ENCODE results near the gene MREG.

Gene MREG

DNA sequence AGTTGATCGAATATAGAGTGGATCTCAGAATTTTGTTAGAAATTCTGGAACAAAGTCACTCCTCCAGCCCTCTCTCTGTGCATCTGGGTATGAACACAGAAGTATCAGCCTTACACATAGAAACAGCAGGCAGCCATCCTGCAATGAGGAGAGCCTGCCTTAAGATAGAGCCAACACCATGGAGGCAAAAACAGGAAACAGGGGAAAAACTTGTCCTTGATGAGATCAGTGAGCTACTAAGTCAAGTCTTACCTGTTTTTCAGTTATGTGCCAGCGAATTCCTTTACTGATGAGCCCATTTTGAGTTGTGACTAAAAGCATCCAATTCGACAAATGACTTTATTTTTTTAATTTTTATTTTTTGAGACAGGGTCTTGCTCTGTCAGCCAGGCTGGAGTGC is 26.6 kb upstream of the MREG start:
- Histone ChIP-seq H3K27me3 (ENCODE audit: control insufficient read depth, insufficient read depth, low read length) (no peaks in the 10 kb centered on the region), H3K4me1 (ENCODE audit: control insufficient read depth, insufficient read depth, low read length) (no peaks in the 10 kb centered on the region), H3K9ac (ENCODE audit: low read length) (no peak overlapping the region), H3K36me3 (ENCODE audit: control insufficient read depth, insufficient read depth, low read length) (no peaks in the 10 kb centered on the region), H3K9me3 (ENCODE audit: control insufficient read depth, low read length) (no peaks in the 10 kb centered on the region), H3K4me3 (ENCODE audit: low read length) (no peak overlapping the region)

DNA sequence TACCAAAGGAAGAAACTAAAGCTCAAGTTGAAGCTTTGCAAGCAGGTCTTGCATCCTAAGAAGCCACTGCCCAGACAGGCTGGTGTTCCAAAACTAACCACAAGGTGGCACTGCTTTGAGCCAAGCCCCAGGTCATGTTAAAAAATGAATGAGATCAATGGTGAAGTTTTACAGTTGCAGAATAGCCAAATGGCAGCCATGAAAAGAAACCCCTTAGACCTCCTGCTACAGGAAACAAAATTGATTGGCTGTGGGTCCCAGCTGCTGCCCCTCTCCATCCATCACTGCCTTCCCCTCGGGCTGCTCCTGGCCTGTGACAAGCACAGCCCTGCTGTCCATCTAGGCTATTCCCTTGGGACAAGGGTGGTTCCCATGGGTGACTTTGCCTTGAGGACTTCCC is 20.7 kb upstream of the MREG start:
- Histone ChIP-seq H3K4me1 (ENCODE audit: control insufficient read depth, insufficient read depth, low read length) (no peaks in the 10 kb centered on the region), H3K27me3 (ENCODE audit: control insufficient read depth, insufficient read depth, low read length) (no peaks in the 10 kb centered on the region), H3K4me3 (ENCODE audit: low read length) (no peak overlapping the region), H3K9ac (ENCODE audit: low read length) (no peak overlapping the region), H3K9me3 (ENCODE audit: control insufficient read depth, low read length) (no peaks in the 10 kb centered on the region), H3K36me3 (ENCODE audit: control insufficient read depth, insufficient read depth, low read length) (no peaks in the 10 kb centered on the region)

GRCh38 chr2:216033403-216033802 is 20.1 kb upstream of the MREG start:
- no peaks in the 10 kb centered on the region for H3K27me3 ChIP-seq (ENCODE audit: control insufficient read depth, insufficient read depth, low read length)
- H3K9ac ChIP-seq (ENCODE audit: low read length): no peak overlapping the region
- no peaks in the 10 kb centered on the region for H3K9me3 ChIP-seq (ENCODE audit: control insufficient read depth, low read length)
- no peaks in the 10 kb centered on the region for H3K36me3 ChIP-seq (ENCODE audit: control insufficient read depth, insufficient read depth, low read length)
- no peaks in the 10 kb centered on the region for H3K4me1 ChIP-seq (ENCODE audit: control insufficient read depth, insufficient read depth, low read length)
- H3K4me3 ChIP-seq (ENCODE audit: low read length): no peak overlapping the region

DNA sequence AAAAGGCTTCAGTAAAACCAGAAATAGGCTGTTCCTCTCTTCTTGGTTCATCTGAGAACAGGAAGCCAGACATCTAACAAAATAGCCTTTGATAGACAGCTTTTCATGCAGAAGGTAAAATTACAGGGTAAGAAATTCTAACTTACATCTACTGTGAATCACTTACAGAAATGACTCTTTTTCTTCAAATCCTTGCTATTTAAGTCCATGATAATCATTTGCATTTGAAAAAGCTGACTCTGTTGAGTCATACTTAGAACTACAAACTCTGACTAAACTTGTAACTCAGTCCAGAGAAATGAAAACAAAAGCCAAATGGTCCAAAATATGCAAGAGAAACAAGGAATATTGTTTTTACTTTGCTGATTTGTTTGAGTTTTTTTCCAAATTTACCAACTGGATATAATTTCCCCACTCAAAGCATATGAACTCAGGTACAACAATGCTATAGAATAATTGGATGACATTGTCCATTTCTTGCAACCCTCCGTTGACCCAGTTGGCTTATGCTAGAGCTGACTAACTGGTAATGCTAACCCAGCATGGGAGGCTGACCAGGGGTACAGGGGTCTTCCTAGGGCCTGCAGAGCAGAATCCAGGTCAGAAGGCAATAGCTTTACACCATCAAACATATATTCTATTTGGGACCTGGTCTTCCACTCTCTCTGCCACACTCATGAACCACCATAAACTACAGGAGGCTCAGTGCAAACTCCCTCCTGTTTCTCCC is 18.8 kb upstream of the MREG start:
- H3K4me1 ChIP-seq (ENCODE audit: control insufficient read depth, insufficient read depth, low read length): no peaks in the 10 kb centered on the region
- H3K36me3 ChIP-seq (ENCODE audit: control insufficient read depth, insufficient read depth, low read length): no peaks in the 10 kb centered on the region
- H3K27me3 ChIP-seq (ENCODE audit: control insufficient read depth, insufficient read depth, low read length): no peaks in the 10 kb centered on the region
- no peak overlapping the region for H3K9ac ChIP-seq (ENCODE audit: low read length)
- no peak overlapping the region for H3K4me3 ChIP-seq (ENCODE audit: low read length)
- no peaks in the 10 kb centered on the region for H3K9me3 ChIP-seq (ENCODE audit: control insufficient read depth, low read length)

GRCh38 chr2:216030216-216030615 is 16.9 kb upstream of the MREG start:
- H3K4me3 ChIP-seq (ENCODE audit: low read length): no peak overlapping the region
- no peak overlapping the region for H3K9ac ChIP-seq (ENCODE audit: low read length)
- H3K27me3 ChIP-seq (ENCODE audit: control insufficient read depth, insufficient read depth, low read length): no peaks in the 10 kb centered on the region
- no peaks in the 10 kb centered on the region for H3K9me3 ChIP-seq (ENCODE audit: control insufficient read depth, low read length)
- no peaks in the 10 kb centered on the region for H3K4me1 ChIP-seq (ENCODE audit: control insufficient read depth, insufficient read depth, low read length)
- no peaks in the 10 kb centered on the region for H3K36me3 ChIP-seq (ENCODE audit: control insufficient read depth, insufficient read depth, low read length)

DNA sequence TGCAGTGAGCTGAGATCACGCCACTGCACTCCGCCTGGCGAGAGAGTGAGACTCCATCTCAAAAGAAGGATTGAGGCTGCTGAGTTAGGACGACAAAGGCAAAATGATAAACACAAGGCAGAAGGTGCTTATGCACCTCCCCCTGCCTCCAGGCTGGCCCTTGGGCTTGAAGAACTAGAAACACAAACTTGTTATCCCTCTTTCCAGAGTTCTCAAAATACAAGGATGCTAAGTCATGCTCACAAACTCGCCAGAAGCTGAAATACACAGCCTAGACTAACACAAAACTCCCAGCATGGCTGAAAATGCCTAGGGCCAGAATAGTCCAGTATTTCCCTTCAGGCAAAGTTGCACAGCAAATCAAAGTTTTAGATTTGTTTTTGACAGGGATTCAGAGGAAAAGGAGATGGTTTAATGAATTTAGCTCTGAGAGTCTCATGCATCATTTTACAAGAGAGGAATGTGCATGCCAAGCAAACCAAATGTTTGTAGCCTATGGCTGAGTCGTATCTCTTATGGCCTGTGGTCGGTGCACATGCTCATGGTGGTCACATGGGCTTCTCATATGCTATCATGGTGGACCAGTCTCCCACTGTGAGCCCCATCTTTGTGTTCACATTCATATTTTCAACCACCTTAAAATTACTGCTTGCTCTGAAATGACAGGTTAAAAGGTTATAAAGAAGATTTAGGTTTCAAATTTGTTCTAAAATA is 16.2 kb upstream of the MREG start:
- Histone ChIP-seq H3K27me3 (ENCODE audit: control insufficient read depth, insufficient read depth, low read length) (no peaks in the 10 kb centered on the region), H3K36me3 (ENCODE audit: control insufficient read depth, insufficient read depth, low read length) (no peaks in the 10 kb centered on the region), H3K9ac (ENCODE audit: low read length) (no peak overlapping the region), H3K9me3 (ENCODE audit: control insufficient read depth, low read length) (no peaks in the 10 kb centered on the region), H3K4me3 (ENCODE audit: low read length) (no peak overlapping the region), H3K4me1 (ENCODE audit: control insufficient read depth, insufficient read depth, low read length) (no peaks in the 10 kb centered on the region)

DNA sequence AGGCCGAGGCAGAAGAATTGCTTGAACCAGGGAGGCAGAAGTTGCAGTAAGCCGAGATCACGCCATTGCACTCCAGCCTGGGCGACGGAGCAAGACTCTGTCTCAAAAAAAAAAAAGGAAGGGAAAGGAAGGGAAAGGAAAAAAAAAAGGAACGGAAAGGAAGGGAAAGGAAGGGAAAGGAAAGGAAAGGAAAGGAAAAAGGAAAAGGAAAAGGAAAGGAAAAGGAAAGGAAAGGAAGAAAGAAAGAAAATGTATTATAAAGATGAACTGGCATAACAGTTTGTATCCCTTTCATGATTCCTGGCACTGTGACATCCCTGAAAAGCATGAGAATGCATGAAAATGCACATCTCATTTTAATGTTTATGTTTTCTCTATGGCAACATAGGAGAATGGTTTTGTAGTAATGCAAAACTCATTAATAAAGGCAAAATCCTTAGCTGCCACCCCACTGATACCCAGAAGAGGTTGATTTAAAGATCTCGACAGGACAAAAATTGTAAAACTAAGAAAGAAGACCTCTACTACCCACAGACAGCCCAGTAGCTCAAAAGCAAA is 11.5 kb upstream of the MREG start:
- no peaks in the 10 kb centered on the region for H3K27me3 ChIP-seq (ENCODE audit: control insufficient read depth, insufficient read depth, low read length)
- H3K4me1 ChIP-seq (ENCODE audit: control insufficient read depth, insufficient read depth, low read length): no peaks in the 10 kb centered on the region
- no peak overlapping the region for H3K4me3 ChIP-seq (ENCODE audit: low read length)
- no peak overlapping the region for H3K9ac ChIP-seq (ENCODE audit: low read length)
- H3K36me3 ChIP-seq (ENCODE audit: control insufficient read depth, insufficient read depth, low read length): no peaks in the 10 kb centered on the region
- H3K9me3 ChIP-seq (ENCODE audit: control insufficient read depth, low read length): no peaks in the 10 kb centered on the region

DNA sequence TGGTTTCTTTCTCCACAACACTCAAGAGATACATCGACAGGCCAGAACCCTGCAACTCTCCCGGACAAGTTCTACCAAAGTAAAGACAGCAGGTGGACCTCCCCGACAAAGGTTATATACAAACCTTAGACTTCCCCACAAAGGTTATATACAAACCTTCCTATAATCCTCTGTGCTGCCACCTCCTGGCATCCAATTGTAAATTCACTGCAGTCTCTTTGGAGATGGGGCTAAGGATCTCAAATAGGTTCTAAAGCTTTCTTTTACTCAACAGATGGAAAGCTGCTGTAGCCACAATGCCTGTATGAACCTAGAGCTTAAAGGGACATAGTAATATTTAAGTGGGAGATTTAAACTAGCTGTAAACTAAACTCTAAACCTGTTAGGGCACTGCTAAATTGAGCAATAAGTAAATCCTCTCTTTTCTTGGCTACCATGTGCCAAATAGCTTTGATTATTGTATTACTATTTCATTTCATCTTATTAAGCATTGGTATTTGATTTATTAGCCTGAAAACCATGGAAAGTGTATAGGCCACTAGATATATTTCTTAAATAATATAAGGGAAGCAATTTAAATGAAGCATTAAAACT is 9.8 kb upstream of the MREG start:
- Histone ChIP-seq H3K9me3 (ENCODE audit: control insufficient read depth, low read length) (no peaks in the 10 kb centered on the region), H3K9ac (ENCODE audit: low read length) (no peak overlapping the region), H3K27me3 (ENCODE audit: control insufficient read depth, insufficient read depth, low read length) (no peaks in the 10 kb centered on the region), H3K36me3 (ENCODE audit: control insufficient read depth, insufficient read depth, low read length) (no peaks in the 10 kb centered on the region), H3K4me1 (ENCODE audit: control insufficient read depth, insufficient read depth, low read length) (no peaks in the 10 kb centered on the region), H3K4me3 (ENCODE audit: low read length) (no peak overlapping the region)

DNA sequence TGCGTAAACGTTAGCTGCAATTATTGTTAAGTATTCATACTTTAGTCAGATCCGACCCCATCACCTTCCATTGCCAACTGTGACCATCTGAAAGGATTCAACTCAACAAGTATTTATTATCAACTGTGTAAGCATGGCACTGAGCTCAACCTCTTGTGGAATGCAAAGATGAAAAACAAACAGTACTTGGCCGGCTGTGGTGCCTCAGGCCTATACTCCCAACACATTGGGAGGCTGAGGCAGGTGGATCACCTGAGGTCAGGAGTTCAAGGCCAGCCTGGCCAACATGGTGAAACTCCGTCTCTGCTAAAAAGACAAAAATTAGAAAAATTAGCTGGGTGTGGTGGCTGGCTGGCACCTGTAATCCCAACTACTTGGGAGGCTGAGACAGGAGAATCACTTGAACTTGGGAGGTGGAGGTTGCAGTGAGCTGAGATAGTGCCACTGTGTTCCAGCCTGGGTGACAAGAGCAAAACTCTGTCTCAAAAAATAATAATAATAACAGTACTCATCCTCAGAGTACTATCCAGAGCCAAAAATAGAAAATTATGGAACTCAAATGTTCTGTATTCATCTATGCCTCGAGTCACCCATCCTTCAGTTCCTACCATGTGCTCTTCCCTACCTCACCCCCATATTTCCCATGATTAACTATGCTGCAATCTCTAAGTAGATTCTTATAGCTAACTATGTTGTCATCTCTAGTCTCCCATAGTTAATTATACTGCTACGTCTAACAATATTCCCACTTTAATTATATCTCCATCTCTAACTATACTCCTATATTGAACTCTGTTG is 8.6 kb upstream of the MREG start:
- H3K4me3 ChIP-seq (ENCODE audit: low read length): no peak overlapping the region
- H3K27me3 ChIP-seq (ENCODE audit: control insufficient read depth, insufficient read depth, low read length): no peaks in the 10 kb centered on the region
- H3K9me3 ChIP-seq (ENCODE audit: control insufficient read depth, low read length): no peaks in the 10 kb centered on the region
- H3K9ac ChIP-seq (ENCODE audit: low read length): no peak overlapping the region
- no peaks in the 10 kb centered on the region for H3K4me1 ChIP-seq (ENCODE audit: control insufficient read depth, insufficient read depth, low read length)
- H3K36me3 ChIP-seq (ENCODE audit: control insufficient read depth, insufficient read depth, low read length): no peaks in the 10 kb centered on the region

- Histone ChIP-seq H3K9ac (ENCODE audit: low read length) (no peak overlapping the region), H3K36me3 (ENCODE audit: control insufficient read depth, insufficient read depth, low read length) (no peaks in the 10 kb centered on the region), H3K27me3 (ENCODE audit: control insufficient read depth, insufficient read depth, low read length) (no peaks in the 10 kb centered on the region), H3K4me3 (ENCODE audit: low read length) (no peak overlapping the region), H3K4me1 (ENCODE audit: control insufficient read depth, insufficient read depth, low read length) (no peaks in the 10 kb centered on the region), H3K9me3 (ENCODE audit: control insufficient read depth, low read length) (no peaks in the 10 kb centered on the region)
Measured at GRCh38 chr2:216018709-216019108, 5.4 kb upstream of the MREG start.

DNA sequence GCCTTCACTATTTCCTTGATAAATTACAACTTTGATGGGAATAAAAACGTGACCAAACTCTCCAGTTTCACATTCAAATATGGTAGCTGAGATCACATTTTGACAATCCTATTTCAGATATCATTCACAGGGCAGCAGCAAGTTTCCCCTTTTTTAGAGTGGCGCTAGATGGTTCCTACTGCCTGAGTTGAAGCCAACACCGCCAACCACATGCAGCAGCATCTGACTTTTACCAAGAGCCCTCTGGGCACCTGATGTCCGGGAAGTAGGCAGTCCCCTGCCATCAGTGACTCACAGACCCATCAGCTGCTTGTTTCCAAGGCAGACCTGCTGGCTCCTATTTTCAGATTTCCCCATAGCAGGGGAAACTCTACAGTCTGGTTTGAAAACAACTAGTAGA is 4.0 kb upstream of the MREG start:
- no peak overlapping the region for H3K9ac ChIP-seq (ENCODE audit: low read length)
- H3K4me3 ChIP-seq (ENCODE audit: low read length): no peak overlapping the region
- no peaks in the 10 kb centered on the region for H3K36me3 ChIP-seq (ENCODE audit: control insufficient read depth, insufficient read depth, low read length)
- H3K27me3 ChIP-seq (ENCODE audit: control insufficient read depth, insufficient read depth, low read length): no peaks in the 10 kb centered on the region
- H3K4me1 ChIP-seq (ENCODE audit: control insufficient read depth, insufficient read depth, low read length): no peaks in the 10 kb centered on the region
- no peaks in the 10 kb centered on the region for H3K9me3 ChIP-seq (ENCODE audit: control insufficient read depth, low read length)
